Muscle layer of duodenum (tissue), 2 donors: ENCODE measurements around the gene THRAP3.
A peak's percentile ranks its signal among the peaks of the same experiment; 100 is the strongest.
"Not testable (repeated sequence)": the region's sequence is repeated elsewhere in the genome, so short reads cannot be mapped to it uniquely, and the experiment has no call there.

Experiments
- H3K27ac ChIP-seq: one replicate; pipeline ENCODE4 v1.7.0; 2013; ENCODE audit warnings: mild to moderate bottlenecking, low read length
- H3K27me3 ChIP-seq: one replicate; pipeline ENCODE4 v1.7.0; 2013; ENCODE audit warnings: low read depth, mild to moderate bottlenecking, control low read depth, low read length
- H3K36me3 ChIP-seq, 2 donors: one replicate each; pipeline ENCODE4 v1.7.0; 2013; ENCODE audit warnings: low read length in 2 of 2, control low read depth in 1 of 2, mild to moderate bottlenecking in 1 of 2; ENCODE audit not compliant: insufficient read depth in 2 of 2, control insufficient read depth in 1 of 2
- H3K4me1 ChIP-seq, 2 donors: one replicate each; pipeline ENCODE4 v1.7.0; 2013; ENCODE audit warnings: low read length in 2 of 2, mild to moderate bottlenecking in 2 of 2, control low read depth in 1 of 2, moderate library complexity in 1 of 2; ENCODE audit not compliant: insufficient read depth in 2 of 2, control insufficient read depth in 1 of 2
- H3K4me3 ChIP-seq, 2 donors: one replicate each; pipeline ENCODE4 v1.7.0; 2013; ENCODE audit warnings: low read length in 2 of 2, low read depth in 1 of 2, mild to moderate bottlenecking in 1 of 2
- H3K9me3 ChIP-seq, 2 donors: one replicate each; pipeline ENCODE4 v1.7.0; 2013; ENCODE audit warnings: low read length in 2 of 2, control low read depth in 1 of 2, mild to moderate bottlenecking in 1 of 2; ENCODE audit not compliant: control insufficient read depth in 1 of 2
- donor health status: healthy.

Gene THRAP3

GRCh38 chr1:36187800-36188593, 36.2 kb upstream of the THRAP3 start:
- Histone ChIP-seq H3K27ac (peak overlapping the region; percentile 77), H3K4me3 (no peak overlapping the region), H3K4me1 (peaks cover 0 to 5% of the 10 kb centered on the region in 2 donors), H3K9me3 (no peaks in the 10 kb centered on the region), H3K27me3 (no peaks in the 10 kb centered on the region), H3K36me3 (no peaks in the 10 kb centered on the region)

GRCh38 chr1:36196805-36197204, 27.4 kb upstream of the THRAP3 start:
- H3K4me3 ChIP-seq, H3K4me1 ChIP-seq, H3K27ac ChIP-seq, H3K27me3 ChIP-seq, H3K36me3 ChIP-seq, H3K9me3 ChIP-seq: not testable (repeated sequence)

- H3K36me3 ChIP-seq = no peaks in the 10 kb centered on the region
- H3K9me3 ChIP-seq = no peaks in the 10 kb centered on the region
- no peak overlapping the region for H3K4me3 ChIP-seq
- no peak overlapping the region for H3K27ac ChIP-seq
- H3K4me1 ChIP-seq = no peaks in the 10 kb centered on the region
- no peaks in the 10 kb centered on the region for H3K27me3 ChIP-seq
Observed at GRCh38 chr1:36198641-36199040, 25.6 kb upstream of the THRAP3 start.

- Histone ChIP-seq H3K36me3 (no peaks in the 10 kb centered on the region), H3K9me3 (no peaks in the 10 kb centered on the region), H3K27me3 (no peaks in the 10 kb centered on the region), H3K4me3 (no peak overlapping the region), H3K4me1 (peaks cover 3 to 4% of the 10 kb centered on the region in 2 donors), H3K27ac (no peak overlapping the region)
Observed at GRCh38 chr1:36199934-36200741, 24.1 kb upstream of the THRAP3 start.

GRCh38 chr1:36203027-36203553, 21.2 kb upstream of the THRAP3 start:
- Histone ChIP-seq H3K4me3 (no peak overlapping the region), H3K27ac (peak overlapping the region; percentile 25), H3K27me3 (no peaks in the 10 kb centered on the region), H3K36me3 (no peaks in the 10 kb centered on the region), H3K4me1 (peaks cover 8 to 20% of the 10 kb centered on the region in 2 donors), H3K9me3 (no peaks in the 10 kb centered on the region)

- no peaks in the 10 kb centered on the region for H3K9me3 ChIP-seq
- H3K36me3 ChIP-seq = no peaks in the 10 kb centered on the region
- H3K4me1 ChIP-seq = peaks cover 8 to 20% of the 10 kb centered on the region in 2 donors
- peak overlapping the region; percentile 25 for H3K27ac ChIP-seq
- H3K27me3 ChIP-seq = no peaks in the 10 kb centered on the region
- no peak overlapping the region for H3K4me3 ChIP-seq
Observed at GRCh38 chr1:36203554-36204346, 20.5 kb upstream of the THRAP3 start.

GRCh38 chr1:36204347-36204909, 19.8 kb upstream of the THRAP3 start:
- Histone ChIP-seq H3K36me3 (no peaks in the 10 kb centered on the region), H3K9me3 (no peaks in the 10 kb centered on the region), H3K4me3 (no peak overlapping the region), H3K27ac (peak overlapping the region; percentile 43), H3K4me1 (peaks cover 8 to 20% of the 10 kb centered on the region in 2 donors), H3K27me3 (no peaks in the 10 kb centered on the region)

GRCh38 chr1:36206323-36206858, 17.9 kb upstream of the THRAP3 start:
- Histone ChIP-seq H3K27ac (no peak overlapping the region), H3K4me3 (no peak overlapping the region), H3K36me3 (no peaks in the 10 kb centered on the region), H3K9me3 (no peaks in the 10 kb centered on the region), H3K4me1 (peaks cover 8 to 20% of the 10 kb centered on the region in 2 donors), H3K27me3 (no peaks in the 10 kb centered on the region)

- Histone ChIP-seq H3K4me3 (no peak overlapping the region), H3K27me3 (no peaks in the 10 kb centered on the region), H3K9me3 (no peaks in the 10 kb centered on the region), H3K27ac (no peak overlapping the region), H3K36me3 (no peaks in the 10 kb centered on the region), H3K4me1 (peaks cover 8 to 20% of the 10 kb centered on the region in 2 donors)
Observed at GRCh38 chr1:36207339-36207738, 16.9 kb upstream of the THRAP3 start.

GRCh38 chr1:36208978-36209703, 15.1 kb upstream of the THRAP3 start:
- Histone ChIP-seq H3K9me3 (no peaks in the 10 kb centered on the region), H3K36me3 (no peaks in the 10 kb centered on the region), H3K27ac (no peak overlapping the region), H3K4me3 (no peak overlapping the region), H3K4me1 (peaks cover 8 to 20% of the 10 kb centered on the region in 2 donors), H3K27me3 (no peaks in the 10 kb centered on the region)
